GM19023 (cell line): ENCODE results near the gene C19orf12.
A peak's percentile ranks its signal among the peaks of the same experiment; 100 is the strongest.
"Not testable (repeated sequence)": the region's sequence is repeated elsewhere in the genome, so short reads cannot be mapped to it uniquely, and the experiment has no call there.

Source experiments
- ATAC-seq: cut with Tn5 transposase; IDR thresholded peaks from one replicate; pipeline ENCODE4 v1.9.1; 2021; ENCODE audit warnings: mild to moderate bottlenecking, moderate library complexity; ENCODE audit not compliant: unreplicated experiment

Gene C19orf12

DNA sequence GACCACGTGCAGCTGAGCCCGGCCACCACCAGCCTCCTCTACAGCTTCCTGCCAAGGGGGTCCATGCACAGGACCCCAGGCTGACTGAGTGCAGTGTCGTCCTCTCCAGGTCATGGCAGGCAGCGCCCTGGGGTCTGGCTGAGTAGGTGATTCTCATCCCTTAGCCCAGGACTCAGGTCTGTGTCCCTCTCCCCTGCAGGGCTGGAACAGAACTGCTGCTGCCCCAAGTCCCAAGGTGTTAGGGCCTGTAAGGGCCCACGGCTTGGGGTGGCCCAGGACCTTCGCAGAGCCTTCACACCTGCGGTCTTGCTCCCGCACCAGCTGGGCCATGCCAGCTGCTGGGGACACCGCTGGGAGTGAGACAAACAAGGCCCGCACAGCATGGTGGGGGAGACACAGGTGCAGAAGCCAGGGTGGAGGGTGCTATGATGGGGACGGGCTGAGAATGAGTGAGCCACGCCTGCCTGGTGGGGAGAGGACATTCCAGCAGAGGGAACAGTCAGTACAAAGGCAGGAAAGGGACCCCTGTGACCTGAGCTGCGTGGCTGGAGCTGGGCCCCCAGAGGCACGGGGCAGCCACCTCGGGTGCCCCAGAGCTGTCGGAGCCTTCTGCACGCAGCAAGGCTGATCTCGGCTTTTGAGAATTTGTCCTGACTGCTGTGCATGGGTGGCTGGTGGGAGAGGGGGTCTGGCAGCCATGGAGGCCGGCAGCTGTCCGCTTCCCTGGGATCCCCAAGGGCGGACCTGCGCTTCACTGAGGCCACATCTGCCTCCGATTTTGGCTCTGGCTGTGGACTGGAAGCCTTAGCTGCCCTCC is 37.9 kb downstream of the C19orf12 start:
- no peak for ATAC-seq

DNA sequence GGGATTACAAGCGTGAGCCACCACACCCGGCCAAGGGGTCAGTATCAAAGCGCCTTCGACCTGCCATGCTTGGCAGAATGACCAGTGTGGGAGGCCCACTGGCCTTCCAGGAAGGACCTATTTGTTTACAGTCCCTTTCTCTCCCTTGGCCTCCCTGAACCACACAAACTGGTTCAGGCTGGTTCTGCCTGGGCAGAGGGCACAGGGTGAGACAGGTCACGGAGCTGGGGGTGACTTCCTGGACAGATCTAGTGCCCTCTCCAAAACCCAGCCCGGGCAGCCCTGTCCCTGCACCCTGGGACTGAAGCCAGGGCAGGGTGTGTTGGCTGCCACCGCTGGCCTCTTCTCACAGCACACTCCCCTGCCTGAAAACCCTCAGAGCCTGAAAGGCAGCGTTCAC is 38.5 kb downstream of the C19orf12 start:
- ATAC-seq: no peak

DNA sequence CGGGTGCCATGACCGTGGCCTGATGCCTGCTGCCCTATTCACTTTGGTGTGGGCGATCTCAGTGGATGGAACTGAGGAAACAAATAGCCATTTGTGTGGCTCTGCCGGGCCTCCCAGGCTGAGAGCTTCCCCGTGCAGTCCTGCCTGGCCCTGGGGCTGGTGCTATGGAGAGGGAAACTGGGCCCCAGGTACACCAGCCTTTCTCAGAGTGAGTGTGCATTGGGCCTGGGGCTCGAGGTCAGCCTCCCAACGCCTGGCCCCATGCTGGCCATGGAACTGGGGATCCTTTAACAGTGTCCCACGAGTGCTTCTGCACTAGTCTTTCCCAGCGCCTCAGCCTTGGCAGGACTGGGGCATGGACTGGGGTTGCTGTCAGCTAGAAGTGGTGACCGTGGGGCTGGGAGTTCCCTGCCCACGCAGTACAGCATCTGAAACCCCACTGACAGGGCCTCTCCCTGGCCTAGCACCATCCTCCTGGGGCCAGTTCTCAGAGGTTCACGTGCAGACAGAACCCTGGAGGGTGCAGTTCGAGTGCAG is 39.3 kb downstream of the C19orf12 start:
- no peak for ATAC-seq

DNA sequence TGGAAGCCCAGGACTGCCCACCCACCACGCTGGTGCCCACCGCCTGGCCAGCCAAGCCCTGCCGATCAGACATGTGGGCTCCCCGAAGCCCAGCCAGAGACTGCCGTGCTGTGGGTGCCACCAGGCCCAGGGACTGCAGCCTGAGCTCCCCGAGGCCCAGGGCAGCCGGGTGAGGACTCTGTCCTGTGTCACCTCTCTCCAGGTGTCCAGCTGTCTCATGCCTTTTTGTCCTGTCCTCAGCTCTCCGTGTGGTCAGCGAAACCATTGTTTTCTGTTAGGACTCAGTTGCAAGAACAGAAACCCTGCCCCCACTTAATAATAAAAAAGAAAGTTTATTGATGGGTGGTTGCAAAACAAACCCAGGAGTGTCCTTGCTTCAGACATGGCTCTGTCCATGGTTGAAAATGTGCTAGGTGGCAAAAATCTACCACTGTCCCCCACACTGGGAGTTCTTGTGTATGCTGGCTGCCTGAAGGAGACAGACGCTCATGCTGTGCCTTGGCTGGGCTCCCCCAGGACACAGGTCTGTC is 39.9 kb downstream of the C19orf12 start:
- no peak for ATAC-seq

DNA sequence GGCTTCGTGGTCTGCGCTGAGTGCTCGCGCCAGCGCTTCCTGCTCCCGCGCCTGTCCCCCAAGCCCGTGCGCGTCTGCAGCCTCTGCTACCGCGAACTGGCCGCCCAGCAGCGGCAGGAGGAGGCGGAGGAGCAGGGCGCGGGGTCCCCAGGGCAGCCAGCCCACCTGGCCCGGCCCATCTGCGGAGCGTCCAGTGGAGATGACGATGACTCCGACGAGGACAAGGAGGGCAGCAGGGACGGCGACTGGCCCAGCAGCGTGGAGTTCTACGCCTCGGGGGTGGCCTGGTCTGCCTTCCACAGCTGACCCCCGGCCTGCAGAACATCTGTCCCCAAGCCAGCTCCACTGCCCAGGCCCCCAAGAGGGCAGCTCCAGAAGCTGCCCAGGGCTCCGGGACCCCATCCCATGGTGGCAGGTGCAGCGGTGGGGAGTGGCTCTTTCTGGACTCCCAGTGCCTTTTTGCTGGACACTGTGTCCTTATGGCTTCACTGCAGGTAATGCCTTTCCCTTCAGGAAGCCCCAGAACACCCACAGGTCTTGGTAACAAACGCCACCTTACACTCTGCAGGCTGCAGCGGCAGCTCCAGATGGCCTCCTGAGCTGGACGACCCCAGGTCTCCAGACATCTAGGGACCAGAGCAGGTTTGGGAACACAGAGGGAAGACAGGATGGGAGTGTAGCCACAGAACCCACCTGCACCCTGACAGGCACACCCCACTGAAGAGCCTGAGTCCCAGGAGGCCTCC is 40.5 kb downstream of the C19orf12 start:
- no peak for ATAC-seq

DNA sequence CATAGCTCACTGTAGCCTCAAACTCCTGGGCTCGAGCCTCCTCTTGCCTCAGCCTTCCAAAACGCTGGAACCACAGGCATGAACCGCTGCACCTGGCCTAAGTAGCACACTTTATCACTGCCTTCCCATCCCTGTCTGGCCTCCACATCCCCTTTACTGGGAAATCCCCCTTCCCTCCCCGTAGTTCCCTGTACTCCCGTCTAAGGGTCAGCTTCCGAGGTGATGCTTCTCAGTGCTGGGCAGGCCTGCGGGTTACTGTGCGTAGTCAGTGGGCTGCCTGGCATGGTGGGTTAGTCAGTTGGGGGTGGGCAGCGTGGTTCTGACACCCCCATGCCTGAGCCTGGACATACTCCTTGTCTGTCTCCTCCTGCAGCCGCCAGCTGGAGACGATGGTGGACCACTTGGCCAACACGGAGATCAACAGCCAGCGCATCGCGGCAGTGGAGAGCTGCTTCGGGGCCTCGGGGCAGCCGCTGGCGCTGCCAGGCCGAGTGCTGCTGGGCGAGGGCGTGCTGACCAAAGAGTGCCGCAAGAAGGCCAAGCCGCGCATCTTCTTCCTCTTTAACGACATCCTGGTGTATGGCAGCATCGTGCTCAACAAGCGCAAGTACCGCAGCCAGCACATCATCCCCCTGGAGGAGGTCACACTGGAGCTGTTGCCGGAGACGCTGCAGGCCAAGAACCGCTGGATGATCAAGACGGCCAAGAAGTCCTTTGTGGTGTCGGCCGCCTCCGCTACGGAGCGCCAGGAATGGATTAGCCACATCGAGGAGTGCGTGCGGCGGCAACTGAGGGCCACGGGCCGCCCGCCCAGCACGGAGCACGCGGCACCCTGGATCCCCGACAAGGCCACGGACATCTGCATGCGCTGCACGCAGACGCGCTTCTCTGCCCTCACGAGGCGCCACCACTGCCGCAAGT is 41.4 kb downstream of the C19orf12 start:
- no peak for ATAC-seq

DNA sequence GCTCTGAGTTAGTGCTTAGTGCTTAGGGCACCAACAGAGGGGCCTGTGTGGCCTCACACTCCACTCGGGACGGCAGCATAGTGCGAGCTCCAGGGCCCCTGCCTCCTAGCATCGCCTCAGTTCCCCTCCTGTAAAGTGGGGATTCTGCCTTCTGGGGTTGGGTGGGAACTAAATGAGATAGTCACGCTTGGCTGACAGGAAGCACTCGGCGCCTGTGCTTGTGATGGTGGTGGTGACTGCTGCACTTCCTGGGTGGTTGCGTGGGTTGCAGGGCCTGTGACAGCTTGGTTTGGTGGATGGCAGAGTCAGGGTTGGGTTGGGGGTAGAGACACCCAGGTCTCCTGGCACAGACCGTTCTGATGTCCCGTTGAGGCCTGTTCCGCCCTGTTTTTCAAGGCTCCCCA is 42.1 kb downstream of the C19orf12 start:
- ATAC-seq: no peak

DNA sequence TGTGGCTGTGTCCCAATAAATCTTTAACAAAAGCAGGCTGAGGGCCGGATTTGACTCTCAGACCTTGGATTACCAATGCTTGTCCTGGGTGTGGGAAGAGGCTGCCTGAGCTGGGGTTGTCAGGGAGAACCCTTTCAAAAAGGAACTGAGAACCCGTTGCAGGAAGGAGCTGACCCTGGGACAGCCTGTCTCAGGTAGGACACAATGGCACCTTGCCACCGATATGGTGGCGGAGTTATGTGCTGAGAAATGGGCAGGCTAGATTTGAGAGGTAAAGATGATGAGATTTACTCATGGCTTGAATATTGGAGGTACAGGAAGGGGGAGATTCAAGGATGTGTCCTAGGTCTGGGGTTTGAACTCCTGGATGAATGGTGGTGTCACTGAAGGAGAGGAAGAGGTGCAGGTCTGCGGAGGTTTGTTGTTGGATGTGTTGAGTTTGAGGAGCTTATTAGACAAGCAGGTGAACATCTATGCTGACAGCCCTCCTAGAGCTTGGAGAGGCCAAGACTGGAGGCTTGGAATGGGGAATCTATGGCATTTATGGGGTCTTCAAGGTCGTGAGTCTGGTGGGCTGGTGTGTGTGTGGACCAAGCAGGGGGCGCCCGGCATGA is 42.6 kb downstream of the C19orf12 start:
- ATAC-seq: no peak

DNA sequence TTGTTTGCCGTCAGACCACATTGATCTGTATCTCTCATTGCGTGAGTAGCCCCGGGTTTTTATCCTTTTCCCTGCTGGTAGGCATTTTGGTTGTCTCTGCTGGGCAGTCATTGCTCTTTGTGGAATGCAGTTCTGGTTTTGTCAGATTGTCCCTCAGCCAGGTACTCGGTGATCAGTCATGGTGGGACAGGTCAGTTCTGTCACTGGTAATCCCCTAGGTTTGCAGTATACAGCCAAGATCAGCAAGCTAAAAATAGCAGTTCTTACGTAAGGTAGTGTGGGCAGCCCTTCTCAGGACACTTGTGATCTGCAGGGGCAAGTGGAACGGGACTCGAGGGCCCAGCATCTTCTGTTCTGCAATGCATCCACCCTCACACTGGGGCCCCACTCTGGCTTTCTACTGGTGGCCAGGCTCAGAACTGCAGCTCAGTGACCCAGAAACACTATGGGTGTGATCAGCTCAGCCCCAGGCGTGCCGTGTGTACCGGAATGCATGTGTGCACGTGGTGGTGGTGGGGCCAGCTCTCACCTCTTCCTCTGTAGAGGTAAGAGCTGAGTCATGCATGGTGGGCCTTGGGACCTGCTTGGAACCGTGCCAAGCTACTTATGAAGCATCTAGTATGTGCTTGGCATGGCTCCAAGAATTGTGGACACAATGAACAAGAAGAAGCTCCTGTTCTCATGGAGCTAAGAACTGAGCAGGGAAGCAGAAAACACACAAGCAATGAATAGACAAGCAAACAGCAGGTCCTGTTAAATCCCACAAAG is 43.5 kb downstream of the C19orf12 start:
- peak; percentile 67 for ATAC-seq

DNA sequence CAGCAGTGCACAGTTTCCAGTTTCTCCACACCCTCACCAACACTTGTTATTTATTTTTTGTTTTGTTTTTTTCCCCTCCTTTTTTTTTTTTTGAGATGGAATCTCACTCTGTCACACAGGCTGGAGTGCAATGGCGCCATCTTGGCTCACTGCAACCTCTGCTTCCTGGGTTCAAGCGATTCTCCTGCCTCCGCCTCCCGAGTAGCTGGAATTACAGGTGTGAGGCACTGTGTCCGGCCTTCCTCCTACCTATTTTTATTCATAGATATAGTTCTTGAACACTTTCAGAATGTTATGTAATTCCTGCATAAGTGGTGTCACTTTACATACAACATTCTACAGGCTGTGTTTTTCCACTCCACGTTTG is 44.1 kb downstream of the C19orf12 start:
- ATAC-seq: not testable (repeated sequence)

DNA sequence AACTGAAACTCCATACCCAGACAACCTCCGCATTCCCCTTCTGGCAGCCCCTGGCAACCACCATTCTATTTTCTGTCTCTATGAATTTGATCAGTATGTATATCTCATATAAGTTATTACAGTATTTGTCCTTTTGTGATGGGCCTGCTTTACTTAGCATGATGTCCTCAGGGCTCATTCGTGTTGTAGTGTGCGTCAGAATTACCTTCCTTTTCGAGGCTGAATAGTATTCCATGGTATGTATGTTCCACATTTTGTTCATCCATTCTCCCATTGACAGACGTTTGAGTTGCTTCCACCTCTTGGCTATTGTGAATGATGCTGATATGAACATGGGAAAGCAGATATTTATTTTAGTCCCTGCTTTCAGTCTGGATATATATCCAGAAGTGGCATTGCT is 44.8 kb downstream of the C19orf12 start:
- no peak for ATAC-seq

DNA sequence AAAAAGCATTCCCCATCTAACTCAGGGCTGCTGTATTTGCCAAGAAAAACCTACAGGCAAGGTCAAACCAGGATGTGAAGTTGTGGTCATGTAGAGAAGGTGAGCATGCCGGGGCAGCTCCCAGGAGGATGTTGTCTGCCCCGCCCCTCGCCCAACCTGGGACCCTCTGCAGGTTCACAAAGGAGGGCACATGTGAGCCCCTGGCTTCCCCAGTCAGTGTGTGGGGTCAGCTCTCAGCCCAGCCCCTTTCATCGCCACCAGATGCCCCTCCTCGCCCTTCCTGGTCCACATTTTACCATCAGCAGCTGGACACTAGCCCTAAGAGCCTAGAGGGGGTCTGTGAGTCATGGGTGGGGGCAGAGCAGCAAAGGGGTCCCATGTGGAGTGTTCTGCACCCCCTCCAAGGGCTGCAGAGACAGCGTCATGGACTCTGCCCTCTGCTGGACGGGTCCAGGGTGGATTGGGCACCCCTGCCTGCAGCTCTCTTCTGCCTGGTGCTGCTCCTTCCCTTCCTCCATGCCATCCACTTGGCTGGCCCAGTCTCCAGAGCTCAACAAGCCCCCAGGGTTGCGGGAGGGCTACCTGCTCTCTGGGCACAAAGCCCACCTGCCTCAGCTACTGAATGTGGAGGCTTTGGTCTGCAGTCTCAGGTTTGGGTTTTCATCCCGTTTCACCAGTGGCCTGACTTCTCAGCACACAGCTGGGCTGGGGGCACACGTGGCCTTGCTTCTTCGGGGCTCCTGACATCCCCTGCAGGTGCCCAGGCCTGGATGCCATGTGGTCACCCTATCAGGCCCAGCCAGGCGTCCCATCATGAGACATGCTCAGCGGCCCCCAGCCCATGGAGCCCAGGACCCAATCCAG is 46.1 kb downstream of the C19orf12 start:
- ATAC-seq: no peak

DNA sequence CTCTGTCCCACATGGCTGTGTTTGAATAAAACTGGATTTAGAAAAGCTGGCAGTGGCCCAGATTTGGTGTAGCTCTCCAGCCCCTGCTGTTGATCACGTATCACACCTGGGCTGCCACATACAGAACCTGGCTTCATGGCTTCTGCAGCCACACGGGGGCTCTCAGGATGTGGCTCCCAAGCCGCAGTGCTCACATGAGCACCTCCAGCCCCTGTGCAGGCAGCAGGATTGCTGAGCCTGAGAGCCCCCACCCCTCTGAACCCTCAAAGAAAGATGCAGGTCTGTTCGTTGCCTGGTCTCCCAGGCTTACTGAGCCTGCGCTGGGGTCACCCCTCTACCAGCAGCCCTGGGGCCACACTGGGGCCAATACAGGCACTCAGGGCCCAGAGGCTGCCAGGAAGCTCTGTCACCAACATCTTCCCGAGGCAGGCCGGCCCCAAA is 47.1 kb downstream of the C19orf12 start:
- no peak for ATAC-seq

DNA sequence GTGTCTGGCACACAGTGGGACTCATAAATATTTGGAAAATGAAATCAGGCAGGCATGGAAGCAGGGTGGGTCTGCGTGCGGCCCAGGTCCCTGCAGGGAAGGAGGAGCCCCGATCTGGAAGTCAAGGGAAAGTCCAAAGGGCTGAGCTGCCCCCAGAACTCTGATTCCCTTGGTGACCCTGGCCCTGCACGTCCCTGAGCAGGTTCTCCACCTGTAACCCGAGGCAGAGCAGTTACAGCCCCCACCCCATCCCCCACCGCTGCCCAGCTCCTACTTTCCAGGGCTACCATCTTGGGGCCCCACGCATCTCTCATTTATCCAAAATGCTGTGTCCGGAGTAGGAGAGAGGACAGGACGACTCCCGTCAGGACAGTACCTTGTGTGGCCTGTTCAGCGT is 47.7 kb downstream of the C19orf12 start:
- no peak for ATAC-seq

DNA sequence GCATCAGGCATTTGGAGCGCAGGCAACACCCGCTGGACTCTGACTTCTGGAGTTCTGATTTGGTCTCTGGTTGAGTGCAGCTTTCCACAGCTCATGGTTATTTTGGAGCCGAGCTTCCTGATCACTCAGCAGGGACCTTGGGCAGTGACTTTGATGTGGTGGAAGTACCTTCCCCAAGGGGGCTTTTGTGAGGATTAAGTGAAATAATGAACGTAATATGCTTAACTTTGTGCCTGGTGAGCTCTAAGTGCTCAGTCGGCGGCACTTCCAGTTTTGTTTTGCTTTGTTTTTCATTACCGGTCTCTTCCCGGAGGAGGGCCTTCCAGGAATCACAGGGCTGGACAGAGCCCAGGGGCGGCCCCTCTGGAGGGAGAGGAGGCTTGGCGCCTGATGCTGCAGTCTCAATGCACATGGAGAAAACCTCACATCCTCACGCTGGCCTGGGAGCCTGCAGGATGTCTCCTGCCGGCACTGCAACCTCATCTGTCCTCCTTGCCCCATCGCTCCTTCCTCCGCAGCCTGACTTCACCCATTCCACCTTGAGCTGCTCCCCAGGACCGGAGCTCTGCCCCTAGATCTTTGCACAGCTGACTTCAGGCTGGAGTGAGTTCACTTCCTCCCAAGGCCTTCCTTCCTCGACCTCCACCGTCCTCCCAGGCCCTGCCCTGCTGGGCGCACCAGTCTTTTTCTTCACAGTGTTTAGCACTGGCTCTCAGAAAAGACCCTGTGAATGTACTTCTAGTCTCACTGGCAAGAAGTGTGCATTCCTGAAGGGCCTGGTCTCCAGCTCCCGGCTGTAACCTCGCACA is 48.3 kb downstream of the C19orf12 start:
- ATAC-seq: no peak

DNA sequence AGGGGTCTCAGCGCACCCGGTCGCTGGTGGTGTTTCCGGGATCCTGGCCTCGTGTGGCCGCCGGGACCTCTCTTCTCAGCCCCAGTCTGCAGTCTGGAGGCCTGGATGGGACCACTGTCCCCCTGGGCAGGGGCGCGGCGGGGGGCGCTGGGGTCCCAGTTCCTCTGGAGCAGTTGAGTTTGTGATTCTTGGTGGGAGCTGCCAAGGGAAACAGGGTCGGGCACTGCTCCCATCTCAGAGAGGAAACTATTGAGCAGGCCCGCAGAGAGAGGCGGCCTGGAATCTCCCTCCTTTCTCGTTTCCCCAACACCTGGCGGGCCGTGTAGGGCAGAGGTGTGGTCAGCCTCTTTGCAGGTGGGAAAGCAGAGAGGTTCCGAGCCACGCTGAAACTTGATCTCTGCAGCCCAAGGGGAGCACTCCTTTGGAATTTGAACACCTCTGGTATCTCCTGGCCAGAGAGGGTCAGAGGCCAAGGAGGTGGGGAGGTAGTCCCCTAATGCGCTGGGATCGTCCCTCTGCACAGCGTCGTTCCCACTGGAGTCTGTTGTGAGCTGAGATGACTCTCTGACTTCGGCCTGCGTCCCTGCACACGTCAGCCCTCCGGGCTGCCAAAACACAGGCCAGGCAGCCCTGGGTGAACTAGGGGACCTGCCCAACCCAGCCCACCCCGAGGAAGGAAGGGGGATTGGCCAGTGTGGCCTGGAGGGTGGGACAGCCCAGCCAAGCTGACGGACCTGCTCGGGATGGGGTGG is 49.1 kb downstream of the C19orf12 start:
- ATAC-seq: peak; percentile 1

DNA sequence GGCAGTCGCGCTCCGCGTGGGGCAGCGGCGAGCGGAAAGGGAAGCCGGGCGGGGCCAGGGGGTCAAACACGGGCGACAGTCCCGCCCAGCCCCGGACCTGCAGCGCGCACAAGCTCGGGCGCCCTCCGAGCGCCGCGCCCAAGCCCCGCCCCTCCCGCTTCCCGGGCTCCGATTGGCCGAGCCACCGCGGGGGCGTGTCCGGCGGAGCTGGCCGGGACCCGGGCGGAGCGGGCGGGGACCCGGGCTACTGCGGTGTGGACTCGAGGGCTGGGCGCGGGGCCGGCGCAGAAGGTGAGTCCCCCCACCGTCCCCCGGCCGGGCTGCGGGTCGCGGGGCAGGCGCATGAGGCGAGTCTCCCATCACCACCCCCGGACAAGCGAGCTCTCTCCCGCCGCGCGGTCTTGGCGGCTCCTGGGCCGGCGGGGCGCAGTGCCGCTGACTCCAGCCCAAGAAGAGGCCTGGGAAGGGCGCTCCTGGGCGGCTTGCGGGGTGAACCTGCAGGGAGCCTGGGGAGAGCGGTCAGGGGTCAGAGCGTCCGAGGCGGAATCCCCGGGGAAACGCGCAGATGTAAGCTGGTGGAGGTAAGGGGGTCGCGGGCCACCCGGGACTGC is 49.7 kb downstream of the C19orf12 start, which contains the start of gene PLEKHF1:
TSS of gene PLEKHF1 (plus strand) at position 247 of the 611 bp plus-strand sequence. CDS start 8,379 bp downstream, outside the sequence.
- ATAC-seq: peak; percentile 92
